ENCODE data around the gene SMPDL3A.

DNA sequence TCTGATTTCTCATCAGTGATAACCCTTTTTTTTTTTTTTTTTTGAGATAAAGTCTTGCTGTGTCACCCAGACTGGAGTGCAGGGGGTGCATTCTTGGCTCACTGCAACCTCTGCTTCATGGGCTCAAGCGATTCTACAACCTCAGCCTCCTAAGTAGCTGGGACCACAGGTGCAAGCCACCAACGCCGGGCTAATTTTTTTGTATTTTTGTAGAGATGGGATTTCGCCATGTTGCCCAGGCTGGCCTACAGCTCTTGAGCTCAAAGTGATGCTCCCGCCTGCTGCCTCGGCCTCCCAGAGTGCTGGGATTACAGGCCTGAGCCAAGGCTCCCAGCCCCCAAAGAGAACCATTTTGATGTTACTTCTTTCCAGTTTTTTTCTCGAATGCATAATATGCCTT lies 7.3 kb upstream of the SMPDL3A start:
- TF ChIP-seq, protein P1, sequence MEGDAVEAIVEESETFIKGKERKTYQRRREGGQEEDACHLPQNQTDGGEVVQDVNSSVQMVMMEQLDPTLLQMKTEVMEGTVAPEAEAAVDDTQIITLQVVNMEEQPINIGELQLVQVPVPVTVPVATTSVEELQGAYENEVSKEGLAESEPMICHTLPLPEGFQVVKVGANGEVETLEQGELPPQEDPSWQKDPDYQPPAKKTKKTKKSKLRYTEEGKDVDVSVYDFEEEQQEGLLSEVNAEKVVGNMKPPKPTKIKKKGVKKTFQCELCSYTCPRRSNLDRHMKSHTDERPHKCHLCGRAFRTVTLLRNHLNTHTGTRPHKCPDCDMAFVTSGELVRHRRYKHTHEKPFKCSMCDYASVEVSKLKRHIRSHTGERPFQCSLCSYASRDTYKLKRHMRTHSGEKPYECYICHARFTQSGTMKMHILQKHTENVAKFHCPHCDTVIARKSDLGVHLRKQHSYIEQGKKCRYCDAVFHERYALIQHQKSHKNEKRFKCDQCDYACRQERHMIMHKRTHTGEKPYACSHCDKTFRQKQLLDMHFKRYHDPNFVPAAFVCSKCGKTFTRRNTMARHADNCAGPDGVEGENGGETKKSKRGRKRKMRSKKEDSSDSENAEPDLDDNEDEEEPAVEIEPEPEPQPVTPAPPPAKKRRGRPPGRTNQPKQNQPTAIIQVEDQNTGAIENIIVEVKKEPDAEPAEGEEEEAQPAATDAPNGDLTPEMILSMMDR (IDR thresholded peaks at IDR 0.05), result no peak
- no peak for TF ChIP-seq POLR2A (IDR thresholded peaks at IDR 0.05)
